Kidney glomerular epithelial cell (primary cell): Measurements from ENCODE around the gene ADSS1.

ENCODE experiments used
- DNase-seq: peaks from one replicate; lab custom pipeline; 2025; lab: John Stamatoyannopoulos, UW

Gene ADSS1

DNA sequence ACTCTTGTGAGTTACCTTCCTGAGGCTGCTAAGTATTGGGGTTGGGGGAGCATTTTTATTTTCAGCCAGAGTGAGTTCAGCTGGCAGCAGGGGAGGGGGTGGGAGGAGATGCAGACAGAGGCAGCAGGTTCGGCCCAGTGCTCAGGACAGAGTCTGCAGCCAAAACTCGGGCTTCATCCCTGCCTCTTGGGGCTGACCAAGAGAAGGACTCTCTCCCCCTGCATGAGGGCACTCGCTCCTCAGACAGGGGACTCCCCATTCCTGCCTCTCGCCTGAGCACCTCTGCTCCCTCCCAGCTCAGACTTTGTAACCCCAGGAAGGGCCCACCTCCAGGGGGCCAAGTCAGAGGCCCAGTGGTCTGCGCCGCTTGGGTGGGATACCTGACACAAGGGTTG is 72.7 kb downstream of the ADSS1 start:
- DNase-seq, result no peak
